ENCODE data around the gene RPS18. TPM values are rescaled to one million over a fixed set of nuclear protein-coding genes. Genes with fewer than 3 reads are reported as not detected.

The RPS18 gene
- total RNA-seq, 1 donor from 2014 or later = 3,296 TPM

DNA sequence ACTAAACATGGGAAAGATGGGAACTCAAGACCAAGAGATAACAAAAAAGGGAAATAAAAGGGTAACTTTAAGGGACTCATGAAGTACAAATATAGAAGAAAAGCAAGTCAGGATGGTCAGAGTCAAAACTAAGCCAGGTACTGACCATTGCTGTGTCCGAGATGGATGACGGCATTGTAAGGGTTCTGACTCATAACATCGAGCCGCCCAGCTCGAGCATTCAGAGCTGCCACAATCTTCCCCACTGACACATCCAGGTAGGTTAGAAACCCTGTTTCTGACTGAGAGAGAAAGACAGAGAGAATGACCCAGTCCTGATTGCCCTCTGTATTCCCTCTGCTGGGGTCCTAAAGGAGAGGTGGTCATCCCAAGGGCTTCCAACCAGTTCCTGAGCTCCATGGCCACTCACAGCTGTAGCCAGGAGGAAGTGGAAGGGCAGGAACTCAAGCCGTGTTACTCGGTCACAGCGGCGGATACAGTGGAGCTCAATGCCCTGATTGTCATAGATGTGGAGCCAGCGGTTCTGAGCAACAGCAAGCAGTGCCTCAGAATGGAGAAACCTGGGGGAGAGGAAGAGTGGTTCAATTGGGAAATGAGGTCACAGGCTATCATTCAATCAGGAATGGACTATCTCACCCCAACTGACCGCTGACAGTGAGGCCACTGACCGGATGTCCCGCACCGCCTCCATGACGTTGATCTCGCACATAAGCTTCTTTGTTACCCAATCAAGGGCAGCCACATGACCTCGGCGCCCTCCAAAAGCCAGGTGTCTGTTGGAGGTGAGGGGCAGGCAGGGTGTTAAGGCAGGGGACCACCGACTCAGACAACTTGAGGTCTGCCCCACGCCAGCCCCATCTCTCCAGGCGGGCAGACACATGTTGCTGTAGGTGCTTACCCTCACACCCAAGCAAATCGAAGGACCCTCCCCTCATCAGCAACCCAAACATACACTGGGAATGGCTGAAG, 15.4 kb downstream of the RPS18 start:
- peaks cover 28% of the 10 kb centered on the region for H3K4me1 ChIP-seq
- H3K27me3 ChIP-seq = no peaks in the 10 kb centered on the region
- no peak overlapping the region for H3K27ac ChIP-seq
- intact Hi-C loops (cut with DNase I) = no loop called here
- no peak for DNase-seq (ENCODE audit: extremely low spot score in 2 of 2)
- H3K4me3 ChIP-seq = no peak overlapping the region
- no peak for TF ChIP-seq POLR2AphosphoS5 (IDR thresholded peaks at IDR 0.05; ENCODE audit: insufficient read depth in 1 of 2, low read depth in 1 of 2)
- TF ChIP-seq, protein P1, sequence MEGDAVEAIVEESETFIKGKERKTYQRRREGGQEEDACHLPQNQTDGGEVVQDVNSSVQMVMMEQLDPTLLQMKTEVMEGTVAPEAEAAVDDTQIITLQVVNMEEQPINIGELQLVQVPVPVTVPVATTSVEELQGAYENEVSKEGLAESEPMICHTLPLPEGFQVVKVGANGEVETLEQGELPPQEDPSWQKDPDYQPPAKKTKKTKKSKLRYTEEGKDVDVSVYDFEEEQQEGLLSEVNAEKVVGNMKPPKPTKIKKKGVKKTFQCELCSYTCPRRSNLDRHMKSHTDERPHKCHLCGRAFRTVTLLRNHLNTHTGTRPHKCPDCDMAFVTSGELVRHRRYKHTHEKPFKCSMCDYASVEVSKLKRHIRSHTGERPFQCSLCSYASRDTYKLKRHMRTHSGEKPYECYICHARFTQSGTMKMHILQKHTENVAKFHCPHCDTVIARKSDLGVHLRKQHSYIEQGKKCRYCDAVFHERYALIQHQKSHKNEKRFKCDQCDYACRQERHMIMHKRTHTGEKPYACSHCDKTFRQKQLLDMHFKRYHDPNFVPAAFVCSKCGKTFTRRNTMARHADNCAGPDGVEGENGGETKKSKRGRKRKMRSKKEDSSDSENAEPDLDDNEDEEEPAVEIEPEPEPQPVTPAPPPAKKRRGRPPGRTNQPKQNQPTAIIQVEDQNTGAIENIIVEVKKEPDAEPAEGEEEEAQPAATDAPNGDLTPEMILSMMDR (IDR thresholded peaks at IDR 0.05) = no peak
- no peak for TF ChIP-seq POLR2A (IDR thresholded peaks at IDR 0.05)
- H3K9me3 ChIP-seq = no peaks in the 10 kb centered on the region
- H3K36me3 ChIP-seq = peaks cover 0 to 40% of the 10 kb centered on the region in 2 donors

DNA sequence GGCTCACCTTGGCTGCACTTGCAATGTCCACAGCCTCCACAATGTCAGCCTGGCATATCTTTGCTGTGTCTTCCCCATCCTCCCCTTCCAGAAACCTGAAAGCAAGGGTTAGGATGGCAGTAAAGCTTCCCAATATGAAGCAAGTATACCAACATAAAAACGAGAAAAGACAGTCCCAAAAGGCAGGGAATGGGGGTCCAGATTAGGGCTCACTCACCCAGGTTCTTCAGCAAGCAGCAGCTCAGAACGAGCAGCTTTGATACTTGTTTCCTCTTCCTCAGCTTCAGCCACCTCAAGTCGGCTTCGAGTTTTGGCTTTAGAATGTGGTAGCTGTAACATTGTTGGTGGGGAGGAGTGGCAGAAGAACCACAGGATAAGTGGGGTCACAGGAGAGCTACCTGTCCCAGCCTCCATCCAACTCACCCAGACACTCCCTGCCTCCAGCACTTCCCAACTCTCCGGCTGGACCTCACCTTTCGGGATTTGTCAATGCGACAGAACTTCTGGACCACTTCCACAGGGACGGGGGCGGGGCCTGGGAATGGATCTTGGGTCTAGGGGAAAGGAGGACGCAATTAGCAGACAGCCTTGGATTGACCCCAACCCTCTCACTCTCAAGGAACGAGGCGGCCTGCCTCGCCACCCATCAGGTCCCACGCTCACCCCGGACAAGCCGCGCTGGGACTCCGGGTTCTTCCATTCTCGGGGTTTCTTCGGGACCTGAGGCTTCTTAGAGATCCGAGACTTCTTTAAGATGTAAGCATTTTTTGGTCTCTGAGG, 16.5 kb downstream of the RPS18 start:
- peak overlapping the region; percentile 63 to 81 for H3K4me3 ChIP-seq
- H3K36me3 ChIP-seq = peaks cover 0 to 41% of the 10 kb centered on the region in 2 donors
- TF ChIP-seq POLR2A (IDR thresholded peaks at IDR 0.05) (no peak), POLR2AphosphoS5 (IDR thresholded peaks at IDR 0.05; ENCODE audit: insufficient read depth in 1 of 2, low read depth in 1 of 2) (no peak)
- TF ChIP-seq, protein P1 (IDR thresholded peaks at IDR 0.05) = no peak
- H3K4me1 ChIP-seq = peaks cover 28% of the 10 kb centered on the region
- H3K27me3 ChIP-seq = no peaks in the 10 kb centered on the region
- no peak for DNase-seq (ENCODE audit: extremely low spot score in 2 of 2)
- H3K27ac ChIP-seq = peak overlapping the region; percentile 81
- intact Hi-C loops (cut with DNase I) = no loop called here
- no peaks in the 10 kb centered on the region for H3K9me3 ChIP-seq

DNA sequence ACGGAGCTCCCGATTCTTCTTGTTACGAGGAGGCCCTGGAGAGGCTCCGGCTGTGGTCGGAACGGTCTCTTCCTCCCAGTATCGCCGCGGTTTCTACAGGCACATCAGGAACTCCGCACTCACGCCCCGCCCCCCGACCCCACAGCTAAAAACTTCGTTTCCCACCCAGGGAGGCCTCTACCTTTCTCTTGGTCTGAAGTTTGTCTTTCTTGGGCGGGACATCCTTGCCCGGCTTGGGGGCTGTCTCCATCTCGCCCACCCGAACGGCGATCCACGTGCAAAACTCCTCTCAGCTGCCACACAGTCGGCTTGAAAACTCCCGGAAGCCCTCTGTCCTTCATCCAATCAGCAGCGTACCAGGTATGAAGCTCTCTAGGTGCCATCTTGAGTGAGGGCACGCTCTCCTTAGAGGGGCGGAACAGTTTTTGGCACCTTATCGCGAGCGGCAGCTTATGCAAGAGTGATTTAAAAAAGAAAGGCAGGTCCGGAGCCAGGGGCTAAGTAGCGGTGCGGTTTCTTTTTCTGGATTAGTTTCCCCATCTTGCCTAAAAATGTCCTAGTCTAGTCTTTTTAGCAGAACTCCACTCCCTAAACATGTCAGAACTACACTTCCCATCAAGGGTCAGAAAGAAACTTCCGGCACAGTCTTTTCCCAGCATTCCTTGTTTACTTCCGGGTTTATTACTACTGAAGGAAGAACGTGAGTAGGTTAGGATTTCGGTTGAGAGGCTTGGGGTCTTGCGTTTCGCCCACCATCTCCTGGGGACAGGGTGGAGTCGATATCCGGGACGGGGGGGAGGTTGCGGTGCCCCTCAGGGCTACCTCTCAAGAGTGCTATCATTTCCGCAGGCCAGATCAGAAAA, 17.3 kb downstream of the RPS18 start, which contains the start of the genes PFDN6 and WDR46:
Gene PFDN6, plus strand, starts transcription at position 681 of the 863 bp plus-strand sequence. CDS start 256 bp downstream, outside the sequence.
Gene WDR46, minus strand, starts transcription at position 319 of the 863 bp plus-strand sequence. Its CDS starts 69 bp downstream, at position 250.
- H3K27me3 ChIP-seq = no peaks in the 10 kb centered on the region
- TF ChIP-seq POLR2AphosphoS5 (IDR thresholded peaks at IDR 0.05; ENCODE audit: insufficient read depth in 1 of 2, low read depth in 1 of 2) (peak; percentile 74 to 100), POLR2A (IDR thresholded peaks at IDR 0.05) (no peak)
- H3K9me3 ChIP-seq = no peaks in the 10 kb centered on the region
- peak within 1 kb of the TSS; percentile 63 to 81 for H3K4me3 ChIP-seq
- DNase-seq (ENCODE audit: extremely low spot score in 2 of 2) = no peak
- intact Hi-C loops (cut with DNase I) = no loop called here
- peak within 1 kb of the TSS; percentile 81 for H3K27ac ChIP-seq
- H3K4me1 ChIP-seq = peaks cover 28% of the 10 kb centered on the region
- H3K36me3 ChIP-seq = peaks cover 0 to 34% of the 10 kb centered on the region in 2 donors

DNA sequence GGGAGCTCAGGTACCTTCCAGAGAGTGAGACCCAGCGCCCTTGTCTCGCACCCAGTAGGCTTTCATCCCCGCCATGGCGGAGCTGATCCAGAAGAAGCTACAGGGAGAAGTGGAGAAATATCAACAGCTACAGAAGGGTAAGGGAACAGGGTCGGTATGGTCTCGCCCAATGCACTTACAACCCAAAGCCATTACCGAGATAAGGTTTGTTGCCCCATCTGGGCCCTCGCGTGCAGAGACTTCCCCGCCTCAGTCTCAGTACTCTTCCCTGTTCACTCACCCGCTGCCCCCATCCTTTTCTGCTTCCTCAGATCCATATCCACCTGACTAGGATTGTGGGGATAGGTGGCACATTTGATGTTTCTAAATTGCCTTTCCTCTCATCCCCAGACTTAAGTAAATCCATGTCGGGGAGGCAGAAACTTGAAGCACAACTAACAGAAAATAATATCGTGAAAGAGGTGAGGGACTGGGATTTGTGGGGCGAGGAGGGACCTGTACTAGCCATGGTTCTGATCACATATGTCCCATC, 18.0 kb downstream of the RPS18 start:
- peak overlapping the region; percentile 63 to 81 for H3K4me3 ChIP-seq
- H3K27ac ChIP-seq = peak overlapping the region; percentile 81
- DNase-seq (ENCODE audit: extremely low spot score in 2 of 2) = no peak
- TF ChIP-seq POLR2A (IDR thresholded peaks at IDR 0.05) = no peak
- TF ChIP-seq, protein P1 (IDR thresholded peaks at IDR 0.05) = no peak
- peak in 1 of 2 donors; percentile 4 for TF ChIP-seq POLR2AphosphoS5 (IDR thresholded peaks at IDR 0.05; ENCODE audit: insufficient read depth in 1 of 2, low read depth in 1 of 2)
- H3K4me1 ChIP-seq = peaks cover 28% of the 10 kb centered on the region
- peaks cover 0 to 28% of the 10 kb centered on the region in 2 donors for H3K36me3 ChIP-seq
- intact Hi-C loops (cut with DNase I) = no loop called here
- no peaks in the 10 kb centered on the region for H3K9me3 ChIP-seq
- no peaks in the 10 kb centered on the region for H3K27me3 ChIP-seq

Measured in vagina (tissue), 2 donors.